K562 (cell line): ENCODE data around the gene MCMBP.
"Not testable (repeated sequence)": the region's sequence is repeated elsewhere in the genome, so short reads cannot be mapped to it uniquely, and the experiment has no call there.

Experiments
- CBFB ChIP-seq: sonication (generic); formaldehyde crosslinking; IDR thresholded peaks from 2 replicates; pipeline ENCODE4 v1.4.0; 2020; ENCODE audit warnings: mild to moderate bottlenecking, missing genetic modification reagents
- RFX5 ChIP-seq: IDR thresholded peaks from 2 replicates; pipeline ENCODE4 v1.6.1; 2011; ENCODE audit warnings: low read depth, mild to moderate bottlenecking, improper control_type of control experiment, low read length
- TF ChIP-seq, protein P1 (sequence below): sonication (generic); formaldehyde crosslinking; IDR thresholded peaks from 2 replicates; pipeline ENCODE4 v1.8.0; 2022; ENCODE audit warnings: missing genetic modification reagents, mild to moderate bottlenecking, moderate library complexity, borderline replicate concordance
- TF ChIP-seq, protein P2 (sequence below), 2 experiments: fragments of 450-650 bp in 1 of 2; IDR thresholded peaks; 2 replicates each; pipeline ENCODE4 v1.6.1; 2011 to 2017; ENCODE audit warnings: low read depth in 2 of 2, antibody characterized with exemption in 1 of 2, borderline replicate concordance in 1 of 2, low read length in 1 of 2, mild to moderate bottlenecking in 1 of 2, mixed read lengths in 1 of 2; ENCODE audit not compliant: control insufficient read depth in 1 of 2

DNA sequence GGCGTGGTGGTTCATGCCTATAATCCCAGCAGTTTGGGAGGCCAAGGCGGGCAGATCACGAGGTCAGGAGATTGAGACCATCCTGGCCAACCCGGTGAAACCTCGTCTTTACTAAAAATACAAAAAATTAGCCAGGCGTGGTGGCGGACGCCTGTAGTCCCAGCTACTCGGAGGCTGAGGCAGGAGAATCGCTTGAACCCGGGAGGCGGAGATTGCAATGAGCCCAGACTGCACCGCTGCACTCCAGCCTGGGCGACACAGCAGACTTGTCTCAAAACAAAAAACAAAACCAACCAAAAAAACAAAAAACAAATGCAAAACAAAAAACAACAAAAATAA, 19.2 kb upstream of the MCMBP start:
- TF ChIP-seq RFX5, CBFB: not testable (repeated sequence)
- TF ChIP-seq, protein P1, sequence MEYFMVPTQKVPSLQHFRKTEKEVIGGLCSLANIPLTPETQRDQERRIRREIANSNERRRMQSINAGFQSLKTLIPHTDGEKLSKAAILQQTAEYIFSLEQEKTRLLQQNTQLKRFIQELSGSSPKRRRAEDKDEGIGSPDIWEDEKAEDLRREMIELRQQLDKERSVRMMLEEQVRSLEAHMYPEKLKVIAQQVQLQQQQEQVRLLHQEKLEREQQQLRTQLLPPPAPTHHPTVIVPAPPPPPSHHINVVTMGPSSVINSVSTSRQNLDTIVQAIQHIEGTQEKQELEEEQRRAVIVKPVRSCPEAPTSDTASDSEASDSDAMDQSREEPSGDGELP (CRISPR knock-in tag), result not testable (repeated sequence)
- TF ChIP-seq, protein P2, sequence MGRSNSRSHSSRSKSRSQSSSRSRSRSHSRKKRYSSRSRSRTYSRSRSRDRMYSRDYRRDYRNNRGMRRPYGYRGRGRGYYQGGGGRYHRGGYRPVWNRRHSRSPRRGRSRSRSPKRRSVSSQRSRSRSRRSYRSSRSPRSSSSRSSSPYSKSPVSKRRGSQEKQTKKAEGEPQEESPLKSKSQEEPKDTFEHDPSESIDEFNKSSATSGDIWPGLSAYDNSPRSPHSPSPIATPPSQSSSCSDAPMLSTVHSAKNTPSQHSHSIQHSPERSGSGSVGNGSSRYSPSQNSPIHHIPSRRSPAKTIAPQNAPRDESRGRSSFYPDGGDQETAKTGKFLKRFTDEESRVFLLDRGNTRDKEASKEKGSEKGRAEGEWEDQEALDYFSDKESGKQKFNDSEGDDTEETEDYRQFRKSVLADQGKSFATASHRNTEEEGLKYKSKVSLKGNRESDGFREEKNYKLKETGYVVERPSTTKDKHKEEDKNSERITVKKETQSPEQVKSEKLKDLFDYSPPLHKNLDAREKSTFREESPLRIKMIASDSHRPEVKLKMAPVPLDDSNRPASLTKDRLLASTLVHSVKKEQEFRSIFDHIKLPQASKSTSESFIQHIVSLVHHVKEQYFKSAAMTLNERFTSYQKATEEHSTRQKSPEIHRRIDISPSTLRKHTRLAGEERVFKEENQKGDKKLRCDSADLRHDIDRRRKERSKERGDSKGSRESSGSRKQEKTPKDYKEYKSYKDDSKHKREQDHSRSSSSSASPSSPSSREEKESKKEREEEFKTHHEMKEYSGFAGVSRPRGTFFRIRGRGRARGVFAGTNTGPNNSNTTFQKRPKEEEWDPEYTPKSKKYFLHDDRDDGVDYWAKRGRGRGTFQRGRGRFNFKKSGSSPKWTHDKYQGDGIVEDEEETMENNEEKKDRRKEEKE (IDR thresholded peaks at IDR 0.05; ENCODE audit: borderline replicate concordance in 1 of 2, control insufficient read depth in 1 of 2, low read depth in 2 of 2, low read length in 1 of 2), result not testable (repeated sequence)
